ENCODE results near the gene L3MBTL3.

GRCh38 chr6:130075879-130076460 is 57.6 kb downstream of the L3MBTL3 start:
- no peak for TF ChIP-seq POLR2A (IDR thresholded peaks at IDR 0.05)
- TF ChIP-seq CTCF (IDR thresholded peaks at IDR 0.05) = no peak
- TF ChIP-seq POLR2AphosphoS5 (IDR thresholded peaks at IDR 0.05) = no peak
- no peak for TF ChIP-seq EP300 (IDR thresholded peaks at IDR 0.05; ENCODE audit: low read depth)

All from transverse colon (tissue), 4 donors.